ENCODE measurements around the gene C6orf62.
"Not testable (repeated sequence)": the region's sequence is repeated elsewhere in the genome, so short reads cannot be mapped to it uniquely, and the experiment has no call there.

The C6orf62 gene

GRCh38 chr6:24667378-24667803 is 51.6 kb downstream of the C6orf62 start:
- no peak for DNase-seq (ENCODE audit: low read depth)

GRCh38 chr6:24666641-24667377 is 52.1 kb downstream of the C6orf62 start, which contains the start of the genes ACOT13 and TDP2:
Gene ACOT13, plus strand, starts transcription at chr6:24667077. Its CDS starts 187 bp downstream, at chr6:24667264.
Gene TDP2, minus strand, starts transcription at chr6:24666899. Its CDS starts 37 bp downstream, at chr6:24666862.
- peak; percentile 97 for DNase-seq (ENCODE audit: low read depth)

GRCh38 chr6:24666097-24666640 is 52.8 kb downstream of the C6orf62 start:
- DNase-seq (ENCODE audit: low read depth), result peak; percentile 53

GRCh38 chr6:24664046-24664987 is 54.6 kb downstream of the C6orf62 start:
- no peak for DNase-seq (ENCODE audit: low read depth)

- DNase-seq (ENCODE audit: low read depth), result no peak
Measured at GRCh38 chr6:24663189-24663588, 55.8 kb downstream of the C6orf62 start.

GRCh38 chr6:24662236-24662635 is 56.7 kb downstream of the C6orf62 start:
- DNase-seq (ENCODE audit: low read depth), result no peak

GRCh38 chr6:24661759-24662158 is 57.2 kb downstream of the C6orf62 start:
- not testable (repeated sequence) for DNase-seq (ENCODE audit: low read depth)

GRCh38 chr6:24660105-24660504 is 58.8 kb downstream of the C6orf62 start:
- no peak for DNase-seq (ENCODE audit: low read depth)

- DNase-seq (ENCODE audit: low read depth), result peak; percentile 3
Measured at GRCh38 chr6:24659561-24659960, 59.4 kb downstream of the C6orf62 start.

- peak; percentile 63 for DNase-seq (ENCODE audit: low read depth)
Measured at GRCh38 chr6:24658573-24659560, 60.1 kb downstream of the C6orf62 start.

- DNase-seq (ENCODE audit: low read depth), result no peak
Measured at GRCh38 chr6:24655215-24655614, 63.7 kb downstream of the C6orf62 start.
